Stimulated activated CD4-positive, alpha-beta T cell treated with anti-CD3 and anti-CD28 coated beads, TNF-alpha, amount 100 ng/mL, for 4 hours (primary cell): ENCODE results near the gene ATG9A.
A peak's percentile ranks its signal among the peaks of the same experiment; 100 is the strongest.

Experiments used
- DNase-seq, 3 experiments: peaks; one replicate each; pipeline ENCODE4 v3.0.0-alpha.2; 2020; ENCODE audit warnings: low read depth in 3 of 3

Gene ATG9A

DNA sequence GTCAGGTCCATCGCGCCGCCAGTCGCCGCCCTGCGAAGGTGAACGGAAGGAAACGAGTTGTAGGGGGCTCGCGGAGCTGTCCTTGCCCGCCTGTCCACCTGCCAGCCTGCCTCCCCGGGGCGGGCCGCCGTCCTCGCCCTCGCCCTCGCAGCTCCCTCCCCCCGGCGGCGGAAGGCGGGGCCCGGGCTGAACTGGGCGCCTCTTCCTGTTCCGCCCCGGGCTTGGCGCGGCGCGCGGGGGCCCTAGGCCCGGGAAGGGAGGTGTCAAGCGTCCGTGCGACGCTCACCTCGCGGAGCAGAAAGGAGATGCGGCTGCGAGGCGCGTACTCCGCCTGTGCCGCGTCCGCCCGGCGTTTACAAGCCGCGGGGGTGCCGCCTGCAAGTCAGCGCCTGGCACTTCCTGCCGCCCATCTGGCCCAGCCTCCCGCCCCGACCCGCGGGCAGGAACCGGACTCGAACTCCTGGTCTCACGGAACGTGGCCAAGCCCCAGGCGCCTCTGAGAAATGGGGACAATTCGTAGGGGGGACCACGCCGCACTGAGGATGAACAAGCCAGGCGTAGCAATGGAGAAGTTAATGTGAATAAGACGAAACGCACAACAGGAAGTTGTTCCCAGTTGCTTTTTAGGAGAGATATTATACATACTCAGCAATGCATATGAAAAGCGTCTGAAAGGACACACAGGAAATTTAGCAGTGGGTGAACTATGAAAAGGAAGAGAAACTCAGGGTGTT, 52.5 kb downstream of the ATG9A start, which contains the start of gene CNPPD1:
Gene CNPPD1, minus strand, starts transcription at position 108 of the 734 bp plus-strand sequence. Its CDS starts 97 bp downstream, at position 11.
- peak; percentile 71 to 83 (median 71) for DNase-seq

DNA sequence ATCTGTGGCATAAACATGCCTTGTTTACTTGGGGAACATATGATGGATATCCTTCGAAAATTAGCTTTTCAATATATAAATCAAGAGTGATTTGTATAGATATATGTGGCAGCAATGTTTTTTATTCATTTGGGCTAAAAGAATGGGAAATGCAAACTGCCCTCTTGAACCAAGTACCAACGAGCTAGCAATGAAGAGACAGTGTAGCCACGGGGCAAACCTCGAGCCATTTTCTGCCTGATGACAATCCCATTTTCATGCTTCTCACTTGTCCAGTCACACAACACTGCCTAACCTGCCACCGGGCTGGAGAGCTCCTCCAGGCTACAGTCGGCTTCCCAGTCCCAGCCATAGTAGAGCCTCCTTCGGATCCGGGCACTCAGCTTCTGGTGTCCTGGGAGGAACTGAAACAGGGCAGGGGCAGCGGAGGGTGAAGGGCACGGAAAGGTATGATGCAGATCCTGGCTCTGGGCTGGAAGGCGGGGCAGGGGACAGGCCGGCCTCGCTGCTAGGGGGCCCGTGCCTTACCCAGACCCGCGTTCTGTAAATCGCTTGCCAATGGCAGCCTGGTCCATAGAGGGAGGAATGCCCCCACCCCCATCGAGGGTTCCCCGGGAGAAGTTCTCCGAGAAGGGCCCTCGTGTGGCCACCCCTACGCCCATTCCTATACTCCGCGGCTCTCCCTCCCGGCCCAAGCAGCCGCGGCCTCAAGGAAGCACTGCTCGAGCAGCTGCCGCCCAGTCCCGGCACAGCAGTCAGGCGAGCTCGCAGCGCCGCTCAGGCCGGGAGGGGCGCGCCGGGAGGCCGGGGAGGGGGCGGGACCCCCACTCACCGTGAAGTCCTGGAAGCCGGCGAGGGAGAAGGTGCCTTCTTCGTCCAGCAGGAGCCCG, 53.3 kb downstream of the ATG9A start:
- no peak for DNase-seq

DNA sequence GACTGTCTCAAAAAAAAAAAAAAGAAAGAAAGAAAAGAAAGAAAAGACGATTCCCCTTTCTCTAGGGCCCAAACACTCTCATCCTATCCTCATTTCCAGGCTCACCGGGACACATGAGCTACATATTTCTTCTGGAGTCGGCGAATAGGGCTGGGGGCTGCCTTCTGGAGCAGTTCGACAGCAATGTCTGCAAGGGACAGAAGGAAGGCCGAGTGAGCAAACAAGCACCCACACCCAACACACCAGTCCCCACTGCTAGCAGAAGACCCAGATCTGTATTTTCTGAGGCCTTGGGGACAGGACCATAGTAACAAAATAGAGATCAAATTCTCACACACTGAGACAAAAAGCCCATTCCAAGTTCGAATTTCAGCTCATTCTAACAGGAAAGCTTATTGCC, 54.0 kb downstream of the ATG9A start:
- DNase-seq = no peak

DNA sequence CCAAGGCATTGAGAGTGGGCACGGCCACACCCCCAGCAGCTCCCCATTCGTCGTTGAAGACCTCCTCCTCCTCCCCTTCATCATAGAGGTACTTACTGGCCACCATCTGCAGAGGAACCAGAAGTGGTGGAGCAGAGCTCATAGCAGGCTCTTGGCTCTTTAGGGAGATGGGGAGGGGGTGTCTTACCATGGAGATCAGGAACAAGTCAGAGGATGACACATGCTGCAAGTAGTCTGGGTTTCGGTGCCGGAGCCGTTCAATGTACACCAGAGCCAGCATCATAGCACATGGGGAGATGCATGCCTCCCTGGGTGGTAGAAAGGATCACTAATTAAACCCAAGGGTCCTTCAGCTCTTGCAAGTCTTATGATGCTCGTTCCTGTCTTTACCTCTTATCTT, 54.6 kb downstream of the ATG9A start:
- no peak for DNase-seq

DNA sequence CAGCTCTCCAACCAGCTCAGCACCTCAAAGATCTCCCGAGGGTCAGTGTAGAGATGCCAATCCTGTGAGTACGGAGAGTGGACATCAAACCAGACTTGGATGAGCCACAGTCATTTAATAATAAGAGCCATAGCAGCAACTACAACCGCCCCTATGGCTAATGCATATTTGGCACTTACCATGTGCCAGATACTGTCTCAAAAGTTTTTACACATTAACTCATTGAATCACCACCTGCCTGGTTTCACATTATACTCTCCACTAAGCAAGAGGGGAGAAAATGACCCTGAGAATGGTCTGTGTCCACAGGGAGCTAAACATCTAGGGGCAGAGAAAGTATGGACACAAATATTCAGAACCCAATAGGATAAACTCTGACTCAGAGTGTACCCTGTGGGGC, 55.3 kb downstream of the ATG9A start:
- no peak for DNase-seq

DNA sequence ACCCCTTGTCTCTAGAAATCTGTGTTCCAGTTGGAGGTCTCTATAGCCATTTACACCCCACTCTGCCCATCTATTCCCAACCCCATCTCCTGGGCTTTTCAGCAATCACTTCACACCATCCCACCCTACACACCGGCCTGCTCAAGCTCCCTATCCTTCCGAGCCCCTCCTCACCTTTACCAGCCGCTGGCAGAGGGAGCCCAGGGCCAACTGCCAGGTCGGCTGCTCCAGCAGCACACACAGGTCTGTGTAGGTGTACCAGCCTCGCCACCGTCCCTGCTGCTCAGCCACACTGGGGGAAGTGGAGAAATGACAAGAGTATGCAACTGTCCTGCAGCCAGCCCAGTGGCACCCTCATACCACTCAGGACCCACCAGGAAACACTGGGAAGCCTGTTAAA, 56.3 kb downstream of the ATG9A start:
- DNase-seq = no peak

DNA sequence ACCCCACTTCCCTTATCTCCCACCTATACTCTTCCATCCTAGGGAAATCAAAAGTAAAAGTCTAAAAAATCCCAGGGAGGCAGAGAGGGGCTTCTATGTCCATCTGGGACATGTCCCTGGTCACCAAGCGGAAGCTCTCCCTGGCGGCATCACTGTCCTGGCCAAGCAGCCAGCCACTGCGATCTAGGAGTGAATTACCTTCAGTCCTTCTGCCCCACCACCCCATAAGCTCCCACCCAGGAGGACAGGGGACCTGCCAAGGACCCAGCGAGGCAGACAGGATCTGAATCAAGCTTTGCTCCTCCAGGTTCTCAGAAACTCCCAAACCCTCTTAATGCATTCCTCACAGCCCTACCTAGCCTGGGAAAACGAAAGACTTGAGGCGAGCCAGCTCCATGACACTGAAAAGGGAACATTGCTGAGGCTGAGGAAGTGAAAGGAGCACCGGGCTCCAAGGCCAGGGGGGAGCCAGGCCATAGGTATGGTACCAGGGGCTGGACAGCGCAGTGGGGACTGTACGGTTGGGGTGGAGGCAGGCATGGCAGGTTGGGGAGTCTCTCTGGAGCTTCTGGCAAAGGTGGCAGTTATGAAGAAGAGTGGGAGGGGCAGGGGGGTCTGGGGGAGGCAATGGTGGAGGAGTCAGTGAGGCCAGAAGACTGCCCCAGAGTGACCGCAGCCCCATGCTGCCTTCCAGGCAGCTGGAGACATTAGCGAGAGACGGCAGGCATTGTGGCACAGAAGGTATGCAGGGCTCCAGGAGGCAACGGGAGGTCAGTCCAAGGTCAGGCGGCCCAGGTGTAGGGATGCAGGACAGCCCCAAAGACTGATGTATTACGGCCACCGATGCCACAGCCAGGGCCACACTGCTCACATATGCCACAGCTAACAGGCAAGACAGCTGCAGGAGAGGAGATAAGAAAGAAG, 56.9 kb downstream of the ATG9A start:
- no peak for DNase-seq

DNA sequence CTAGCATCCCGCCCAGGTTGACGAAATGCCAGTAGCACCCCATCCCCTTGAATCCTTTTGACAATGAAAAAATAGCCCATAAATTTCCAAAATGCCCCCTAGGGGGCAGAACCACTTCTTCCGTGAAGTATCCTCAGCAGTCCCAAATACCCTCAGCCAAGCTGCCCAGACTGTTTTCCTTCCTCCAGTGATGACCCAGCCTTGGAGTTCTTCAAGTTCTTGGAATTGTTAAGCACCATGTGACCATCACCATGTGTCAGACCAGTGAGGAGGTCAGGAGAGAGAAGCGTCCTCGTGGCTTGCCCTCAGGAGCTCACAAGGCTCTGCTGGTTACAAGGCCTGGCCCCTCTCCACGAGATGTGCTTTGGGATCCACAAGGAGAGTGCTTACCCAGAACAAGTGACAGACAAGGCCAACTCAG, 58.2 kb downstream of the ATG9A start:
- DNase-seq = peak in 1 of 3 experiments; percentile 12

DNA sequence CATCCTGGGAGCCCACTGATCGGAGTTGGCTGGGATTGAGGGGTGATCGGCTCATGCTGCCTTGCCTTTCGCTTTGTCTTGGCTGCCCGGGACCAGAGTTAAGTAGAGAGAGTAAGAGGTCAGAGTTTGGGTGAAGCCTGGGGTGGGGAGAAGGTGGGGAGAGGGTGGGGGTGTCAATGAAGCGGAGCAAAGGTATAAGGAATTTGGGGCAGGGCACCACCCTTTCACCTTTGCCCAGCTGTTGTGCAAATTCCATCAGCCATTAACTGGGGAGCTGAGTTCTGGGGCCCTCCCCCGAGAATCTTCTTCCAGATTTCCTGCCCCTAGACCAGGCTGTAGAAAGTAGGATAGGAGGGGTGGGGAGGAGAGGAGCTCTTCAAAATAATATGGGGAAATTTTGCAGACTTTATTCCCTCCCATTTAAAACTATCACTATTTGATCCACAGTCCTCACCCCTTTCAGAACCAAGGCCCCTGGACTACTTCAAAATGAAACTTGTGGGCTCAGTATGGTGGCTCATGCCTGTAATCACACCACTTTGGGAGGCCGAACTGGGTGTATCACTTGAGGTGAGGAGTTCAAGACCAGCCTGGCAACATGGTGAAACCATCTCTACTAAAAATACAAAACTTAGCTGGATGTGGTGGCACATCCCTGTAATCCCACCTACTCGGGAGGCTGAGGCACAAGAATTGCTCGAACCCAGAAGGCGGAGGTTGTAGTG, 59.3 kb downstream of the ATG9A start, which contains the start of gene SLC23A3:
Gene SLC23A3, minus strand, starts transcription at position 100 of the 725 bp plus-strand sequence. Its CDS starts 45 bp downstream, at position 55.
- no peak for DNase-seq
